ENCODE data around the gene SKI. TPM values are rescaled to one million over a fixed set of nuclear protein-coding genes. Genes with fewer than 3 reads are reported as not detected.

Gene SKI
- total RNA-seq, 1 donor from 2014 or later: 26.9 TPM

GRCh38 chr1:2181752-2182151 is 46.4 kb upstream of the SKI start:
- H3K36me3 ChIP-seq (ENCODE audit: control insufficient read depth, insufficient read depth, low read length): no peaks in the 10 kb centered on the region
- H3K4me3 ChIP-seq (ENCODE audit: low read depth, low read length): no peak overlapping the region
- DNase-seq (ENCODE audit: low read depth): no peak
- no peak for TF ChIP-seq CTCF (IDR thresholded peaks at IDR 0.05; ENCODE audit: insufficient read depth, low read length, poor library complexity, severe bottlenecking)
- no peaks in the 10 kb centered on the region for H3K27me3 ChIP-seq (ENCODE audit: control insufficient read depth, insufficient read depth, low read length)

GRCh38 chr1:2182376-2182775 is 45.7 kb upstream of the SKI start:
- no peak for DNase-seq (ENCODE audit: low read depth)
- no peak for TF ChIP-seq CTCF (IDR thresholded peaks at IDR 0.05; ENCODE audit: insufficient read depth, low read length, poor library complexity, severe bottlenecking)
- Histone ChIP-seq H3K36me3 (ENCODE audit: control insufficient read depth, insufficient read depth, low read length) (no peaks in the 10 kb centered on the region), H3K27me3 (ENCODE audit: control insufficient read depth, insufficient read depth, low read length) (no peaks in the 10 kb centered on the region), H3K4me3 (ENCODE audit: low read depth, low read length) (no peak overlapping the region)

- no peak for DNase-seq (ENCODE audit: low read depth)
- Histone ChIP-seq H3K27me3 (ENCODE audit: control insufficient read depth, insufficient read depth, low read length) (no peaks in the 10 kb centered on the region), H3K36me3 (ENCODE audit: control insufficient read depth, insufficient read depth, low read length) (no peaks in the 10 kb centered on the region), H3K4me3 (ENCODE audit: low read depth, low read length) (no peak overlapping the region)
- no peak for TF ChIP-seq CTCF (IDR thresholded peaks at IDR 0.05; ENCODE audit: insufficient read depth, low read length, poor library complexity, severe bottlenecking)
These were observed 44.2 kb upstream of the SKI start for GRCh38 chr1:2183937-2184334.

- DNase-seq (ENCODE audit: low read depth): no peak
- Histone ChIP-seq H3K4me3 (ENCODE audit: low read depth, low read length) (no peak overlapping the region), H3K36me3 (ENCODE audit: control insufficient read depth, insufficient read depth, low read length) (no peaks in the 10 kb centered on the region), H3K27me3 (ENCODE audit: control insufficient read depth, insufficient read depth, low read length) (no peaks in the 10 kb centered on the region)
- TF ChIP-seq CTCF (IDR thresholded peaks at IDR 0.05; ENCODE audit: insufficient read depth, low read length, poor library complexity, severe bottlenecking): no peak
These were observed 43.6 kb upstream of the SKI start for GRCh38 chr1:2184531-2184930.

GRCh38 chr1:2184934-2185333 is 43.2 kb upstream of the SKI start:
- no peak for DNase-seq (ENCODE audit: low read depth)
- Histone ChIP-seq H3K27me3 (ENCODE audit: control insufficient read depth, insufficient read depth, low read length) (no peaks in the 10 kb centered on the region), H3K4me3 (ENCODE audit: low read depth, low read length) (no peak overlapping the region), H3K36me3 (ENCODE audit: control insufficient read depth, insufficient read depth, low read length) (no peaks in the 10 kb centered on the region)
- no peak for TF ChIP-seq CTCF (IDR thresholded peaks at IDR 0.05; ENCODE audit: insufficient read depth, low read length, poor library complexity, severe bottlenecking)
